Embryonic facial prominence (tissue), 1 donor: ENCODE results near the gene RIMS1.
"Not testable (repeated sequence)": the region's sequence is repeated elsewhere in the genome, so short reads cannot be mapped to it uniquely, and the experiment has no call there.

ENCODE experiments used
- DNase-seq: peaks from one replicate; pipeline ENCODE4 v3.0.0-alpha.2; 2016; ENCODE audit errors: extremely low spot score

RIMS1 gene

DNA sequence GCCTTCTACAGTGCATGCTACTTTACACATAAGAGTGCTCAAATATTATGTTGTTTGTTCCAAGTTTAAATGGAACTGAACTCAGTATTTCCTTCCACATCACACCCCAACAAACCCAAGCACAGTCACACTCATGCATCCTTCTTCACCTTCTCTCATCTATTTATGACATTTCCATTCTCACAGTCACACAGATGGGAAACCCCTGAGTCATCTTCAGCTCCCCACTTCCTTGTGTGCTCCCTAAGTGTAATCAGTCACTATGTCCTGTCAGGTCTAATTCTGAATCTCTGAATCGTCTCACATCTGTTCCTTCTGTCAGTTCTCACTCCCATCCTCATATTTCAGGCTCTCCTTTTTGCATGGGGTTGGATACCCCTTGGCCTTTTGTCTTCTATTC is 96.0 kb downstream of the RIMS1 start:
- DNase-seq, result no peak

DNA sequence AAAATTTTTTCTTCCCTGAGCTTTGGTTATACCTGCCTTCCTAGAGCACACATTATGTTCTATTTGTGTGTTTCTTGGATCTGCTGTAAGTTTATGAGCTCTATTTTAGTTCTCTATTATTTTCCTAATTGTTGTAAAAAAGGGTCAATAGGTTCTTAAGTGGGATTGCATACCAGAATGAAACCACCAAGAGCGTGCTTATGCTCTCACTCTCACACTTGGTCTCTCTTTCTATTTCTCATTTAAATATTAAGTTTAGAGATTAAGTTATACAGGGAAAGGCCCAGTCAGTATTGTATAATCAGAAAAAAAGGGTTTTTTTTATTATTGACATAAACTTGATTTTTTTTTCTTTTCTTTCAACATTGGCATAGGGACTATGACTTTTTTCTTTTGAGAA is 96.8 kb downstream of the RIMS1 start:
- no peak for DNase-seq

DNA sequence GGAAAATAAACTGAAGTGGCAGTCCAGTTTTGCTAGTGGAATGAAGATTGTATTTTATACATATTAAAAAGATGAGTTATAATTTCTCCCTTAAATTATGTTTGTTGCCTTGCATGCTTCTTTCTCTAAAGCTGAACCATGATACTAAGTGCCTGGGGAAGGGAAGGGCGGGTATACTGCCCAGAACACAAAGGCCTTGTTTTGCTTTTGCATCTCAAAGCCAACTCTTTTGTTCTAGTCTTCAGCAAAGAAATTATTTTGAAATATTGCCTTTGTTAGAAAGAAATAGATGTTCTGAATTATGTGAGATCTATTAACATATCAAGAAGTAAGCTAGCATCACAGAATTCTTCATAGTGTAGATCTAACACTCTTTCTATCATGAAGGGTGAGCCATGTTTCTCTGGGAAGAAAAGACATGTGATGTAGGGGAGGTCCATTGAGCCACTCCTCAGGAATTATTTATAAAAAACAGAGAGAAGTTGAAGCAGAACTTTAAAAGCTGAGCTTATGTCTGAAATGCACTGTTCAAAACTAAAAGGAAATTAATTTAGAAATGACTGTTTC is 108.4 kb downstream of the RIMS1 start:
- no peak for DNase-seq

DNA sequence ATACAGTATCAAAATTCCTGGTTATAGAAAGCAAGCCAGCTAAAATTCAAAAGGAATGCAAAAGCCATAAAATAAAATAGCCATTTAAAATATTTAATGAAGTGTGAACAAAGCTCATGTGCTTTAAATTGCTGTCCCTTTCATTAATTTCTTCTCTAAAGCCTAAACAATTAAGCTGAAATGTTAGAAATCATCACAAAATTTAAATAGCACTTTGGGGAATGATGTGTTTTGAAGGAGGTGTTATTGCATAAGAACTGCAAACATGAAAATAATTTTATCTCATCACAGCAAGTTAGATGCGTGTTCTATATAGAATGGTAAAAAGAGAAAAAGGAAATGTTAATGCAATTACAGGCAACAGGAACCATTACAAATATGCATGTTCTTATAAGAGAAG is 111.0 kb downstream of the RIMS1 start:
- no peak for DNase-seq

DNA sequence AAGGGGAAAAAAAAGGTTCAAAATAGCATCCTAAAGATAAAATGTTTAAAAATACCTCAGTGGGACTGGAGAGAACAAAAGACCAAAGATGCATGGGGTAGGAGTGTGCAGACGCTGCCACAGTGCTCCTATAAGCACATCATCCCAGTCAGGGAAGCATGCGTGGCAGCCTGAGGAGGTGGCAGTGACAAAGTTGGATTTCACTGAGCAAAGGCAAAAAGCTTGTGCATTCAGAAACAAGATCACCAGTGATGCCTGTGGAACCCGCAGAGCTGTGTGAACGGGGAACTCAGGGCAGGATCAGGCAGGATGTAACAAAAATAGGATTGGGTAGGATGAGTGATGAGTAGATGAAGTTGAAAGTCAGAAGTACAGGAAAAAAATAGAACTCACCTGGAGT is 116.1 kb downstream of the RIMS1 start:
- no peak for DNase-seq

DNA sequence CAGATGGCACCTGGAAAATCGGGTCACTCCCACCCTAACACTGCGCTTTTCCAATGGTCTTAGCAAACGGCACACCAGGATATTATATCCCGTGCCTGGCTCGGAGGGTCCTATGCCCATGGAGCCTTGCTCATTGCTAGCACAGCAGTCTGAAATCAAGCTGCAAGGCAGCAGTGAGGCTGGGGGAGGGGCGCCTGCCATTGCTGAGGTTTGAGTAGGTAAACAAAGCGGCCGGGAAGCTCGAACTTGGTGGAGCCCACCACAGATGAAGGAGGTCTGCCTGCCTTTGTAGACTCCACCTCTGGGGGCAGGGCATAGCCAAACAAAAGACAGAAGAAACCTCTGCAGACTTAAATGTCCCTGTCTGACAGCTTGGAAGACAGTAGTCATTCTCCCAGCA is 120.2 kb downstream of the RIMS1 start:
- not testable (repeated sequence) for DNase-seq

DNA sequence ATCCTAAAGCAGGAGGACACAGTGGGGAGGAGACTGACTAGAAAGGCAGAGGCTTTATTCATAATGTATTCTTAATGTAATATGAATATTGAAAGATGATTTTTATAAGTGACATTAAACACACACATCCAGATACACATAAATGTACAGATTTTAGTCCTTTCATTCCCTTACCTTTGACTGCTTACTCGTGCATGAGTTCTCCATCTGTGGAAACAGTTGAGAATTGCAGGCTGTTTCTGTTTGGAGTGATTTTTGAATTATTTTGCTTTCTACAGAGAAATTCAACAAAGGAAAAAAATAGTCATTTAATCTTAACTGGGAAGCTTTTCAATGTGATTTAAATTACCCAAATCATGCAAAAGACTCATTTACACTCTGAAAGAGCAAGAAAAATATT is 136.5 kb downstream of the RIMS1 start:
- no peak for DNase-seq

DNA sequence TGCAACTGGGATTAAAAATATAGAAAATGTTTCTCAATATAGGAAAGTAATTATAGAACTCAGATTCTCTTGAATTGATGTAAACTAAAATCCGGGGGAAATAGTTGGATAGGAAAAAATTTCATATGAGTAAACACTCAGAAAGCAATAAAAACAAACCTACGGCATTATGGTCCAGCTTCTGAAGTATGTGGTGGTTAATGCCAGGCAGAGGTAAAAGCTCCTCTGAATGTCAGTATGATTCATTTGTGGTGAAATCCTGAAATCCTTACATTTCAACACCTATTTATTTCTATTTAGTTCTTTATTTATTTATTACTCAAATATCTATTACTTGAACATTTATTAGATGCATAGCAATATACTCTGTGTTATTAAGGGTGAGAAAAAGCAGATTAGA is 145.1 kb downstream of the RIMS1 start:
- DNase-seq, result no peak

DNA sequence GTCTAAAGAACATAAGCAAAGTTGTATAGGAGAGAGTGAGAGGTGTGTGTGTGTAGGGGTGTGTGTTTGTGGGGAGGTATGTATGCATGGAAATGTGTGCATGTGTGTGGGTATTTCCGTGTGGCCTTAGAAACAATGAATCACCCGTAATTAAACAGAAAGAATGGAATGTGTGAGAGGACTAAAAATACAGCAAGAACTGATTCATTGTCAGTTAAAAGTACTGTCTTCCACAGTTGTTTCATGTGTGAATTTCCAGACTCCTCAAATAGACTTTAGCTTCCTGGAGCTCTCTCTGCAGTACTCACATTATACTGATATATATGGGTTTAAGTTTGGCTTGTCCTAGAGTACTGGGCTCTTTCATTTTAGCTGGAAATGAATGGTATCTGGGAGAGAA is 145.7 kb downstream of the RIMS1 start:
- DNase-seq, result no peak

DNA sequence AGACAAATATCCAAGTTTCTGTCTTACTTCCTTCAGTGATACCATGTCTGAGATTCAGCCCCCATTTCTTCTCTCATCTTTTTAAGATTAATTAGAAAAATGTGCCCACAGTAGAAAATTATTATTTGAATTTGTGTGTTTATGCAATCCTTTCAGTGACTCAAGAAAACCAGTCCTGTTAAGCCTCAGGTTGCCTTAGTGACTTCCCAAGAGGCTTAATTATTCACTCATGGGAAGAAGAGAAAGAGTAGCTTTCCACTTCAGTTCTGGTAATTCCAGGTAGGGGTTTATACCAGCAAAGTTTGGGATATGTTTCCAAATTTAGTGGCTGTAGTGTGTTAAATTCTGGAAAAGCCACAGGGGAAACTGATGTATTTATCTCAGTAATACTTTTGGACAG is 149.1 kb downstream of the RIMS1 start:
- no peak for DNase-seq

- DNase-seq, result no peak
Measured at GRCh38 chr6:72035966-72036365, 149.6 kb downstream of the RIMS1 start.

DNA sequence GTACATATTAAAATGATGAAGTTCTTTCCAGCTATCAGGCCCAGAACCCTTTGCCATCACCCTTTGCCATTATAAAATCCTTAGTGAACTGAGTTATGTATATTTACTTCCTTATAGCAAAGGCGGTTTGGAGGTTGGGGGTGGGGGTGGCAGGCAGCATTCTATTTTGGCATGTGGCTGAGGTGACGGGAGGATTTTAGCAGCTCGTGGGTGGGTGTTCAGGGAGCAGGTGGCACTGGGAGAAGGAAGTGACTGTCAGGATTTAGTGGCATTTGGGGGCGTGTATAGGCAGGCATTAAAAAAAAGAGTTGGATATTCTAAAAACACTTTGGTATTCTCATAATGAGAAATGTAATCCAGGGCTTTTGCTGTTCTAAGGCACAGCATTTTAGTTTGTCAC is 150.7 kb downstream of the RIMS1 start:
- no peak for DNase-seq

- DNase-seq, result no peak
Measured at GRCh38 chr6:72040111-72040510, 153.8 kb downstream of the RIMS1 start.

DNA sequence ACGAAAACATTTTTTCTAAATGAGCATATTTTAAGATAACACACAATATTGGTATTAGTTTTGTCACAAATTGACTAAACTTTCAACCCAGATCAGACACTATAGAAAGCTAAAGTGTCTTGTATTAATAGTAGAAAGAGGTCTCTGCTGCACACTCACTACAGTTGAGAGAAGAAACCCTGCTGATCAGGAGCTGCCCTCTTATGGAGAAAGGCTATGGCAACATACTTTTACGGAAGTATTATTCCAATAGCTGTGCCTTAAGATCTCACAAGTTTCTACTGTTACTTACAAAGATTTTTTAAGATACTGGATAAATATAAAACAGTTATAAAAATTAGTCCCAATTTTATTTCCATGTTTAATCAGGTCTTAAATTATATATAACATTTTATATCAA is 155.7 kb downstream of the RIMS1 start:
- no peak for DNase-seq

GRCh38 chr6:72048080-72048479 is 161.7 kb downstream of the RIMS1 start:
- no peak for DNase-seq

DNA sequence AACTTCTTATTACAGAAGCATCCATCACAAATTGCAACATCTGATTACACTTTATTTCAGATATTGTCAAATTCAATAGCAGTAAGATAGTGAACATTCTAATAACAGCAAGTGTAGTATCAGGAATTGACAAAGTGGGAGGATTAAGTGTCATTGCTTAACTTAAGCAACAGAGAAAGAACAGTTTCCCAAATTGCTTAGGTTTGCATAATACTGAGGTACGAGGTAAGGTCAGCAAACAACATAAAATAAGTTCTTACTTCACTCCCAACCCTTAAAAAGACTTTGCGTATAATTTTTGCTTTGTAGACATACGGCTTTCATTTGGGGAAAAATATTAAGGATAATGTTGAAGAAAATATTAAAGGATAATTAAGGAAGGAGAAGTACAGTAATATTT is 163.0 kb downstream of the RIMS1 start:
- DNase-seq, result no peak

DNA sequence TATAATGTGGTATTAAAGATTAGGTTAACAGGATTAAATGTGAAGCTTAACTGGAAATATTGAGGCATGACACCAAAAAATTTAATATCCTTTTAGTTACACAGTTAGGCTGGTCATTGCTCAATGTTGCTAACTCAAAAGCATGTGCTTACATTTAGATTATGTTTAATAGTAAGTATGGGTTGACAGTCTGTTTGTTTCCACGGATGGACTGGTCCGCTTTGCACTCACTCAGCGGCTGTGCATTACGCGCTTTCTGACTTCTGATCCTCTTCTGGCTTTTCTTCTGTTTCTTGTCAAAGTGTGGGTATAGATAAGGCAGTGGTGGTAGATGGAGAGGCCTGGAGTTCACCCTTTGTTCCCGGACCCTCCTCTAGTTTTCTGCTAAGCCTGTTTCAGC is 174.9 kb downstream of the RIMS1 start:
- no peak for DNase-seq

DNA sequence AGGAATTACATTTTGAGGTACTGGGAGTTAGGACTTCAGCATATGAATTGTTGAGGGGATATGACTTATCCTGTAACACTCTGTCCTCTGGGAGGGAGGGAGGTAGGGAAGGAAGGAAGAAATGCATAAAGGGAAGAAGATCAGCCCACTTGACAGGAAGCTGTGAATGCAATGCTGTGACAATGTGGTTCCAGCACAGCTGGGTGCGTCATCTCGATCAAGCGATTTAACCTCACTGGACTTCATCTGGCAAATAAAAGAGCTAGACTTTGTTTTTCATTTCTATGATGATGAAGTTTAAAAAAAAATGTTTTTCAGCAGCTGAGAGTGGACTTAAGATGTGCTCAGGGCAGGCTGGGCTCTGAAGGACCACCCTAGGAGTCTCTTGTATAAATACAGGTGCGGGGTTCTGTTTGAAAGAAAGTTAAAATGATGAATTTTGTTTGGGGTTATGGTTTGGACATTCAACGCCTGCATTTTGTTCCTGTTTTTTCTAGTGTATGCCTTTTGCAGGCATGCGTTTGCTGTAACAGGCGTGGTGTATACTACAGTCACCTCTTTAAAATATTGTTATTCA is 178.1 kb downstream of the RIMS1 start:
- no peak for DNase-seq

DNA sequence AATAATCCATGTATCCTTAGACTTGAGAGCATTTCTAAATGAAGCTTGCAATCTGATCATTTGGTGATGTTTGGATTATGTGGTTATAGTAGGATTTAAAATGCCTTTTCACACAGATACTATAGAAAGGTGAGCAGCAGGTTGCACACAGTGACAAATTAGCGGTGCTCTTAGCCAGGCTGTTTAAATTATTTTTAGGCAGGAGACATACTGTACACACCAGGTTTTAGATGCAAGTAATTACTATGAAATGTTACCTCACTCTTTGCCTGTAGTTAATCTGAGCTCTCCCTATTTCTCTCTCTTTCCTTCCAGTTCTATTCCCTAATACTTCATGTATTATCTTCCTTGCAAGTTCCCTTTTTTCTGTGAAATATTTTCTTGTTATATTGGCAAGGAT is 191.7 kb downstream of the RIMS1 start:
- no peak for DNase-seq

DNA sequence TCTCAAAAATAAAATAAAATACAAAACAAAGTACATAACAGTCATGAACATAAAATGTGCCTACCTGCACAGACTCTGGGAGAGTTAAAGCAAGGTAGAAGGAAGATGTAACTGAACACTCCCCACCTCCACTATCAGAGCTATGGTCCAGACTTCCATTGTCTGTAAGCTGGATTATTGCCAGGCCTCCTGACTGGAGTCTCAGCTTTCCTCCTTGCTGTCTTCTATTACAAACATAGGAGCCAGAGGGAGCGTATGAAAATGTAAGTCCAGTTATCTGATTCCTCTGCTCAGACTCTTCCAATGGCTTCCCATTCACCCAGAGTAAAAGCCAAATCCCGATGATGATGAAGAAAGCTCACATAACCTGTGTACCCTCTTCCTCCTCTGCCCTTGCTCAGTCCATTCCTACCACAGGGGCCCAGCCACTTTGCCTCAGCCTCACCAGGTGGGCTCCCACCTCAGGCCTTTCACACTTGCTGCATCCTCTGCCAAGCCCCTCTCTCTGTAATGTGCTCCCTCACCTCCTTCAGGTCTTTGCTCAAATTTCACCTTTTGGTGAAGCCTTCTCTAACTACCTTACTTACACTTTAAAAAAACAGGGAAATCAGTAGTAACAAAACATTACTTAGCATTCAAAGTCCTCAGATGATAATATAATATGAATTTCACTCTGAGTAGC is 194.1 kb downstream of the RIMS1 start:
- no peak for DNase-seq

DNA sequence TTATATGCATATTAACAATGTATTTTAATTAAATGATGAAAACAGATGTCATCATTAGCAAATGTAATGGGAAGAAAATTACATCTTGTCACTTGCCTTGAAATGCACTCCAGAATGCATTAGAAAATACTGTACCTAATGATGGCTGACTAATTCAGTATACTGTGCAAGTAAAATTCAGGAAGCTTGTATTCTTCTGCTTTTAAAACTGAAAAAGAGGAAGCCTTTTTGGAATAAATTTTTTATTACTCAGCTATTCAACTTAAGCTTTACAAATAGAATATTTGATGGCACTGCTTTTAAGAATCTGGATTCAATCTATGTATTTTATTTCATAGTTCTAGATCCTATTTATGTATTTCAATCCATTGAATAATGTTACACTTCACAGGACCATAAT is 195.5 kb downstream of the RIMS1 start:
- no peak for DNase-seq

- DNase-seq, result no peak
Measured at GRCh38 chr6:72083976-72084375, 197.6 kb downstream of the RIMS1 start.

- DNase-seq, result no peak
Measured at GRCh38 chr6:72084992-72085569, 198.7 kb downstream of the RIMS1 start.
